ENCODE measurements around the gene A2ML1.

- no peak for TF ChIP-seq CTCF (IDR thresholded peaks at IDR 0.05)
- TF ChIP-seq POLR2A (IDR thresholded peaks at IDR 0.05), result no peak
Measured at GRCh38 chr12:8822298-8822697, at the start of gene A2ML1.

Data from body of pancreas (tissue), 4 donors.